Spleen (tissue), 11 donors: ENCODE measurements around the gene MCF2L. TPM values are rescaled to one million over a fixed set of nuclear protein-coding genes. Genes with fewer than 3 reads are reported as not detected.
"Not testable (repeated sequence)": the region's sequence is repeated elsewhere in the genome, so short reads cannot be mapped to it uniquely, and the experiment has no call there.

Source experiments
- DNase-seq: peaks from one replicate; pipeline ENCODE4 v3.0.0-alpha.2; 2020
- H3K27ac ChIP-seq, 8 donors: fragments of 200-600 bp; sonication (generic) in 7 of 8; 1 replicate in 4 of 8; 2 replicates in 4 of 8; pipeline versions ENCODE4 v1.5.0 to v1.8.0; 2016 to 2021; ENCODE audit warnings: inconsistent platforms in 4 of 8, mild to moderate bottlenecking in 4 of 8, moderate library complexity in 1 of 8
- H3K27me3 ChIP-seq, 7 donors: fragments of 200-600 bp; sonication (generic) in 6 of 7; replicated peaks in 1 of 7; 1 replicate in 4 of 7; 2 replicates in 3 of 7; pipeline versions ENCODE4 v1.5.0 to v1.8.0; 2016 to 2021; ENCODE audit warnings: inconsistent platforms in 3 of 7, mild to moderate bottlenecking in 1 of 7
- H3K36me3 ChIP-seq, 6 donors: fragments of 200-600 bp; sonication (generic) in 5 of 6; 1 replicate in 4 of 6; 2 replicates in 2 of 6; pipeline versions ENCODE4 v1.5.0 to v1.8.0; 2016 to 2021; ENCODE audit warnings: inconsistent platforms in 2 of 6
- H3K4me1 ChIP-seq, 6 donors: fragments of 200-600 bp; sonication (generic) in 5 of 6; 1 replicate in 3 of 6; 2 replicates in 3 of 6; pipeline versions ENCODE4 v1.5.0 to v1.8.0; 2016 to 2021; ENCODE audit warnings: inconsistent platforms in 3 of 6
- H3K4me3 ChIP-seq, 8 donors: fragments of 200-600 bp; sonication (generic) in 7 of 8; 1 replicate in 4 of 8; 2 replicates in 4 of 8; pipeline versions ENCODE4 v1.5.0 to v1.8.0; 2016 to 2021; ENCODE audit warnings: inconsistent platforms in 4 of 8, mild to moderate bottlenecking in 4 of 8, moderate library complexity in 2 of 8
- H3K9me3 ChIP-seq, 8 donors: fragments of 200-600 bp; sonication (generic) in 7 of 8; 1 replicate in 4 of 8; 2 replicates in 4 of 8; pipeline versions ENCODE4 v1.5.0 to v1.8.0; 2016 to 2021; ENCODE audit warnings: inconsistent platforms in 4 of 8
- POLR2A ChIP-seq, 3 donors: fragments of 450-650 bp; IDR thresholded peaks; one replicate each; pipeline ENCODE4 v1.5.1; 2017; ENCODE audit warnings: antibody characterized with exemption in 3 of 3, mild to moderate bottlenecking in 1 of 3
- POLR2AphosphoS5 ChIP-seq, 3 donors: sonication (generic); formaldehyde crosslinking; IDR thresholded peaks; one replicate each; pipeline ENCODE4 v1.5.1; 2017; ENCODE audit warnings: antibody characterized with exemption in 3 of 3
- WGBS, 5 donors: extraction: QIAGEN DNeasy Blood & Tissue Kit in 3 of 5; methylation state at CpG; one replicate each; pipeline versions ENCODE4 v1.1.5 to v1.1.7; 2013 to 2018; 5-methylcytosine and 5-hydroxymethylcytosine counted together
- intact Hi-C: fragments of 100-400 bp; cut with DNase I; formaldehyde crosslinking; loops from one replicate; pipeline ENCODE4 v1.15.0; 2023; ENCODE audit warnings: low total_unique reads
- polyA plus RNA-seq, 3 donors: library from polyadenylated mRNA; stranded (reverse); fragments of 200-250 nt; gene quantifications; one replicate each; pipeline ENCODE4 v1.2.1, GENCODE V29; 2013
- total RNA-seq, 7 donors: library from RNA; depleted of rRNA in 3 of 7; stranded (reverse); fragments of >200 nt in 3 of 7; fragmentation: NEBNext Ultra II Directional in 4 of 7; extraction: Animal tissue kit (Norgen Biotek cat#: 25700) in 4 of 7; gene quantifications; one replicate each; pipeline versions ENCODE4 v1.1.0 to v1.2.1, GENCODE V29; 2016 to 2021
- TF ChIP-seq, protein P1 (sequence below), 11 experiments: fragments of 200-600 bp in 7 of 11; fragments of 450-650 bp in 4 of 11; sonication (generic) in 4 of 11; IDR thresholded peaks in 8 of 11; conservative IDR thresholded peaks in 3 of 11; 1 replicate in 7 of 11; 2 replicates in 4 of 11; pipeline versions ENCODE4 v1.4.0 to v1.8.0; 2016 to 2021; ENCODE audit warnings: antibody characterized with exemption in 11 of 11, inconsistent platforms in 4 of 11, mild to moderate bottlenecking in 1 of 11
- donor health status: healthy with polysubstance abuse.
- donor health status: DM: no; HTN: no; CAD: no; lungs with moderate emphysema.
- donor health status: DM: no; HTN: no; CAD: no.
- donor health status: Bipolar disorder and iron deficiency.
- donor health status: healthy.
- donor health status: DM: no; HTN: no; CAD: no.
- donor health status: DM: yes; HTN: yes; CAD: no.

MCF2L gene
- total and polyA plus RNA-seq, 10 donors = 4.3 to 21.4 (median 13.0) TPM

DNA sequence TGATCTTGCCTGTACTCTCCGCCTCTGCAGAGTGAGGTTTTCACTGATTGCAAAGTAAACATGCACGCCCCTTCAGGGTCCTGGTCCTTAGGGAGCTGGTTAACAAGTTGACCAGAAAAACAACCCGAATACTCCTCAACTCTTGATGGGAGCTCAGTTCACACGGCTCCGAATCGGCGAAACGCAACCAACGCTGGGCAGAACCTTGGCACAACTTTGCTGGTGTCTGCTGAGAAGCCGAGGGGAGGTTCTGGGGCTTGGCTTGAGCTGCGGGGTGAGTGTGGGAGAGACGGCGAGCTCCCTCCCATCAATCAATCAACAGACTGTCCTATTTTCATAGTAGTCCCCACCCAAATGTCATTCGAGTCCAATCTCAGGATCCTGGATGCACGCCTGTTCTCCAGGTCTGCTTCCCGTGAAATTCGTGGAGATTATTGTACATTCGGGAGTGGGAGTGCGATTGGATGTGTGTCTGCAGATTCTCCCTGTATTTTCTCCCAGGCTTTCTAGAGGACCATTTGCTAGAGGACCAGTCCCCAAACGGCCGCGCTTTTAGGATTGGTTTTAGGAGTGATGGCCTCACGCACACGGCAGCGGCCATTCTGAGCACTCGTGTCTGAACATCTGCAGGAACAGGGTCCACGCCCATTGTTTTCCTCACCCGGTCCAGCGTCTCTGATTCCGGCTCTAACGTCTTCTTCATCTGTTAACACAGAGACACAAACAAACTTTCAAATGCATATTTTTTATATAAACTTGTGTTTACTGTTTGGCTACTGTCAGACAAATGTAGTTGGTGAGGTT, 85.0 kb downstream of the MCF2L start:
- peak; percentile 52 for DNase-seq
- 87 to 94% (median 90%) methylated on average over 31 of the region's 31 CpGs for WGBS, 5 donors
- peaks cover 0 to 8% (median 0%) of the 10 kb centered on the region in 7 donors for H3K27me3 ChIP-seq
- peaks cover 0 to 4% (median 0%) of the 10 kb centered on the region in 6 donors for H3K36me3 ChIP-seq
- intact Hi-C loops = loop anchor here (10.0 kb wide), 1 partner anchor 171 kb away; no protein-coding TSS in a partner anchor
- peaks cover 0 to 9% (median 0%) of the 10 kb centered on the region in 8 donors for H3K9me3 ChIP-seq
- no peak overlapping the region for H3K27ac ChIP-seq
- no peaks in the 10 kb centered on the region for H3K4me1 ChIP-seq
- H3K4me3 ChIP-seq = no peak overlapping the region
- TF ChIP-seq, protein P1, sequence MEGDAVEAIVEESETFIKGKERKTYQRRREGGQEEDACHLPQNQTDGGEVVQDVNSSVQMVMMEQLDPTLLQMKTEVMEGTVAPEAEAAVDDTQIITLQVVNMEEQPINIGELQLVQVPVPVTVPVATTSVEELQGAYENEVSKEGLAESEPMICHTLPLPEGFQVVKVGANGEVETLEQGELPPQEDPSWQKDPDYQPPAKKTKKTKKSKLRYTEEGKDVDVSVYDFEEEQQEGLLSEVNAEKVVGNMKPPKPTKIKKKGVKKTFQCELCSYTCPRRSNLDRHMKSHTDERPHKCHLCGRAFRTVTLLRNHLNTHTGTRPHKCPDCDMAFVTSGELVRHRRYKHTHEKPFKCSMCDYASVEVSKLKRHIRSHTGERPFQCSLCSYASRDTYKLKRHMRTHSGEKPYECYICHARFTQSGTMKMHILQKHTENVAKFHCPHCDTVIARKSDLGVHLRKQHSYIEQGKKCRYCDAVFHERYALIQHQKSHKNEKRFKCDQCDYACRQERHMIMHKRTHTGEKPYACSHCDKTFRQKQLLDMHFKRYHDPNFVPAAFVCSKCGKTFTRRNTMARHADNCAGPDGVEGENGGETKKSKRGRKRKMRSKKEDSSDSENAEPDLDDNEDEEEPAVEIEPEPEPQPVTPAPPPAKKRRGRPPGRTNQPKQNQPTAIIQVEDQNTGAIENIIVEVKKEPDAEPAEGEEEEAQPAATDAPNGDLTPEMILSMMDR (IDR thresholded peaks at IDR 0.05 in 8 of 11, conservative IDR thresholded peaks at IDR 0.05 in 3 of 11) = no peak
- no peak for TF ChIP-seq POLR2AphosphoS5 (IDR thresholded peaks at IDR 0.05)
- no peak for TF ChIP-seq POLR2A (IDR thresholded peaks at IDR 0.05)

DNA sequence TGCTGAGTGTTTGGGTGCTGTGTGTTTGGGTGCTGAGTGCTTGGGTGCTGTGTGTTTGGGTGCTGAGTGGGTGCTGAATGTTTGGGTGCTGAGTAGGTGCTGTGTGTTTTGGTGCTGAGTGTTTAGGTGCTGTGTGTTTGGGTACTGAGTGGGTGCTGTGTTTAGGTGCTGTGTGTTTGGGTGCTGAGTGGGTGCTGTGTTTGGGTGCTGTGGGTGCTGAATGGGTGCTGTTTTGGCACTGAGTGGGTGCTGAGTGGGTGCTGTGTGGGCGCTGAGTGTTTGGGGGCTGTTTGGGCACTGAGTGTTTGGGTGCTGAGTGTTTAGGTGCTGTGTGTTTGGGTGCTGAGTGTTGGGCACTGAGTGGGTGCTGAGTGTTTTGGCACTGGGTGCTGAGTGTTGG, 88.1 kb downstream of the MCF2L start:
- DNase-seq = peak; percentile 5
- WGBS, 5 donors = 86 to 94% (median 92%) methylated on average over 1 of the region's 1 CpG; no CpG with 5 or more reads in 1 of the 5 donors
- H3K27me3 ChIP-seq = peaks cover 0 to 4% (median 0%) of the 10 kb centered on the region in 7 donors
- H3K4me3 ChIP-seq = no peak overlapping the region
- intact Hi-C loops = loop anchor here (10.0 kb wide), 1 partner anchor 168 kb away; no protein-coding TSS in a partner anchor
- peaks cover 0 to 9% (median 0%) of the 10 kb centered on the region in 8 donors for H3K9me3 ChIP-seq
- H3K4me1 ChIP-seq = no peaks in the 10 kb centered on the region
- no peak overlapping the region for H3K27ac ChIP-seq
- TF ChIP-seq POLR2AphosphoS5 (IDR thresholded peaks at IDR 0.05) (no peak), POLR2A (IDR thresholded peaks at IDR 0.05) (no peak)
- TF ChIP-seq, protein P1 (IDR thresholded peaks at IDR 0.05 in 8 of 11, conservative IDR thresholded peaks at IDR 0.05 in 3 of 11) = no peak
- H3K36me3 ChIP-seq = peaks cover 0 to 13% (median 0%) of the 10 kb centered on the region in 6 donors

DNA sequence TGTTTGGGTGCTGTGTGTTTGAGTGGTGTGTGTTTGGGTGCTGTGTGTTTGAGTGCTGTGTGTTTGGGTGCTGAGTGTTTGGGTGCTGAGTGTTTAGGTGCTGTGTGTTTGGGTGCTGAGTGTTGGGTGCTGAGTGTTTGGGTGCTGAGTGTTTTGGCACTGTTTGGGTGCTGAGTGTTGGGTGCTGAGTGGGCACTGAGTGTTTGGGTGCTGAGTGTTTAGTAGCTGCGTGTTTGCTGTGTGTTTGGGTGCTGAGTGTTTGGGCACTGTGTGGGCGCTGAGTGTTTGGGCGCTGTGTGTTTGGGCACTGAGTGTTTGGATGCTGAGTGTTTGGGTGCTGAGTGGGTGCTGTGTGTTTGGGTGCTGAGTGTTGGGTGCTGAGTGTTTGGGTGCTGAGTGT, 88.5 kb downstream of the MCF2L start:
- not testable (repeated sequence) for H3K27me3 ChIP-seq, H3K4me3 ChIP-seq, H3K36me3 ChIP-seq, H3K4me1 ChIP-seq, H3K9me3 ChIP-seq, H3K27ac ChIP-seq
- intact Hi-C loops = loop anchor here (10.0 kb wide), 1 partner anchor 167 kb away; no protein-coding TSS in a partner anchor
- peak; percentile 12 for DNase-seq
- 90 to 100% (median 95%) methylated on average over 3 of the region's 3 CpGs for WGBS, 5 donors

DNA sequence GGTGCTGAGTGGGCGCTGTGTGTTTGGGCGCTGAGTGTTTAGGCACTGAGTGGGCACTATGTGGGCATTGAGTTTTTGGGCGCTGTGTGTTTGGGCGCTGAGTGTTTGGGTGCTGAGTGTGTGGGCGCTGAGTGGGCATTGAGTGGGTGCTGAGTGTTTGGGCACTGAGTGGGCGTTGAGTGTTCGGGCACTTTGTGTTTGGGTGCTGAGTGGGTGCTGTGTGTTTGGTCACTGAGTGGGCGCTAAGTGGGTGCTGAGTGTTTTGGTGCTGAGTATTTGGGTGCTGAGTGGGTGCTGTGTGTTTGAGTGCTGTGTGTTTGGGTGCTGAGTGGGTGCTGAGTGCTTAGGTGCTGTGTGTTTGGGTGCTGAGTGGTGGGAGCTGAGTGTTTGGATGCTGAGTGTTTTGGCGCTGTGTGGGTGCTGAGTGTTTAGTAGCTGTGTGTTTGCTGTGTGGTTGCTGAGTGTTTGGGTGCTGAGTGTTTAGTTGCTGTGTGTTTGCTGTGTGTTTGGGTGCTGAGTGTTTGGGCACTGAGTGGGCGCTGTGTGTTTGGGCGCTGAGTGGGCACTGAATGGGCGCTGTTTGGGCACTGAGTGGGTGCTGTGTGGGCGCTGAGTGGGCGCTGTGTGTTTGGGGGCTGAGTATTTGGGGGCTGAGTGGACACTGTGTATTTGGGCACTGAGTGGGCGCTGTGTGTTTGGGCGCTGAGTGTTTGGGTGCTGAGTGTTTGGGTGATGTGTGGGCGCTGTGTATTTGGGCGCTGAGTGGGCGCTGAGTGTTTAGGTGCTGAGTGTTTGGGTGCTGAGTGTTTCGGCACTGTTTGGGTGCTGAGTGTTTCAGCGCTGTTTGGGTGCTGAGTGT, 89.3 kb downstream of the MCF2L start:
- no peaks in the 10 kb centered on the region for H3K4me1 ChIP-seq
- H3K9me3 ChIP-seq = peaks cover 0 to 9% (median 0%) of the 10 kb centered on the region in 8 donors
- DNase-seq = peak; percentile 34
- H3K27ac ChIP-seq = no peak overlapping the region
- intact Hi-C loops = loop anchor here (10.0 kb wide), 1 partner anchor 166 kb away; no protein-coding TSS in a partner anchor
- H3K4me3 ChIP-seq = no peak overlapping the region
- H3K36me3 ChIP-seq = peaks cover 0 to 9% (median 0%) of the 10 kb centered on the region in 6 donors
- 89 to 93% (median 91%) methylated on average over 21 of the region's 21 CpGs for WGBS, 5 donors
- peaks cover 0 to 4% (median 0%) of the 10 kb centered on the region in 7 donors for H3K27me3 ChIP-seq
- TF ChIP-seq POLR2AphosphoS5 (IDR thresholded peaks at IDR 0.05) (no peak), POLR2A (IDR thresholded peaks at IDR 0.05) (no peak)
